HG03565 (cell line): ENCODE measurements around the gene BAG2.

Experiments used
- ATAC-seq: cut with Tn5 transposase; IDR thresholded peaks from one replicate; pipeline ENCODE4 v1.9.1; 2021; ENCODE audit warnings: mild to moderate bottlenecking, moderate library complexity; ENCODE audit not compliant: unreplicated experiment

The BAG2 gene

GRCh38 chr6:57173886-57174510 is 1.9 kb downstream of the BAG2 start:
- ATAC-seq: no peak

GRCh38 chr6:57174511-57174907 is 2.4 kb downstream of the BAG2 start:
- ATAC-seq: no peak

- no peak for ATAC-seq
These were observed 5.6 kb downstream of the BAG2 start for GRCh38 chr6:57177545-57178265.

GRCh38 chr6:57180596-57180995 is 8.5 kb downstream of the BAG2 start:
- no peak for ATAC-seq

- no peak for ATAC-seq
These were observed 9.9 kb downstream of the BAG2 start for GRCh38 chr6:57182017-57182432.

- no peak for ATAC-seq
These were observed 11.2 kb downstream of the BAG2 start for GRCh38 chr6:57183336-57183735.

GRCh38 chr6:57190140-57190539 is 18.0 kb downstream of the BAG2 start:
- no peak for ATAC-seq

- ATAC-seq: no peak
These were observed 21.1 kb downstream of the BAG2 start for GRCh38 chr6:57193177-57193576.

- ATAC-seq: no peak
These were observed 23.3 kb downstream of the BAG2 start for GRCh38 chr6:57195457-57195856.

GRCh38 chr6:57198926-57199636 is 27.0 kb downstream of the BAG2 start:
- no peak for ATAC-seq

GRCh38 chr6:57201718-57202117 is 29.6 kb downstream of the BAG2 start:
- ATAC-seq: no peak

GRCh38 chr6:57205550-57206328 is 33.6 kb downstream of the BAG2 start:
- peak; percentile 37 for ATAC-seq

- ATAC-seq: no peak
These were observed 35.0 kb downstream of the BAG2 start for GRCh38 chr6:57207141-57207540.

GRCh38 chr6:57207872-57208271 is 35.7 kb downstream of the BAG2 start:
- ATAC-seq: no peak

- no peak for ATAC-seq
These were observed 36.9 kb downstream of the BAG2 start for GRCh38 chr6:57209030-57209429.

GRCh38 chr6:57210060-57210459 is 37.9 kb downstream of the BAG2 start:
- no peak for ATAC-seq

GRCh38 chr6:57215260-57215659 is 43.1 kb downstream of the BAG2 start:
- no peak for ATAC-seq

- no peak for ATAC-seq
These were observed 44.3 kb downstream of the BAG2 start for GRCh38 chr6:57216235-57217101.

GRCh38 chr6:57217270-57217669 is 45.1 kb downstream of the BAG2 start:
- no peak for ATAC-seq

GRCh38 chr6:57220083-57220703 is 48.1 kb downstream of the BAG2 start:
- no peak for ATAC-seq
